GM12865 (cell line): ENCODE measurements around the gene B3GALT6.

Experiments used
- DNase-seq: peaks from one replicate; pipeline ENCODE4 v3.0.0; 2010; ENCODE audit warnings: low read depth
- H3K4me3 ChIP-seq: 2 replicates; pipeline ENCODE4 v1.5.1; 2011; ENCODE audit warnings: mild to moderate bottlenecking, low read depth, low read length, control low read depth
- CTCF ChIP-seq: IDR thresholded peaks from 2 replicates; pipeline ENCODE4 v1.5.1; 2011; ENCODE audit warnings: low read length, control low read depth, low read depth, inconsistent platforms; ENCODE audit not compliant: insufficient read depth; ENCODE audit errors: missing control alignments

Gene B3GALT6

GRCh38 chr1:1232208-1232795 is at the start of gene B3GALT6:
B3GALT6 (plus strand) TSS chr1:1232237; CDS start chr1:1232279, 42 bp downstream.
- TF ChIP-seq CTCF, result no peak
- H3K4me3 ChIP-seq, result peak within 1 kb of the TSS; percentile 99
- no peak for DNase-seq

- H3K4me3 ChIP-seq, result no peak overlapping the region
- no peak for DNase-seq
- no peak for TF ChIP-seq CTCF
These were observed 49.4 kb upstream of the B3GALT6 start for GRCh38 chr1:1182491-1183220.

- no peak overlapping the region for H3K4me3 ChIP-seq
- DNase-seq, result no peak
- no peak for TF ChIP-seq CTCF
These were observed 48.8 kb upstream of the B3GALT6 start for GRCh38 chr1:1183221-1183747.

GRCh38 chr1:1183833-1184775 is 47.9 kb upstream of the B3GALT6 start:
- no peak overlapping the region for H3K4me3 ChIP-seq
- DNase-seq, result no peak
- no peak for TF ChIP-seq CTCF

- no peak for DNase-seq
- TF ChIP-seq CTCF, result no peak
- no peak overlapping the region for H3K4me3 ChIP-seq
These were observed 46.8 kb upstream of the B3GALT6 start for GRCh38 chr1:1185101-1185765.

GRCh38 chr1:1187938-1188337 is 44.1 kb upstream of the B3GALT6 start:
- H3K4me3 ChIP-seq, result no peak overlapping the region
- no peak for DNase-seq
- no peak for TF ChIP-seq CTCF
